Muscle of leg (tissue), 11 donors: Measurements from ENCODE around the gene CDH23. TPM values are rescaled to one million over a fixed set of nuclear protein-coding genes. Genes with fewer than 3 reads are reported as not detected.

ENCODE experiments used
- DNase-seq: peaks from one replicate; pipeline ENCODE4 v3.0.0; 2013
- H3K27ac ChIP-seq: one replicate; pipeline ENCODE4 v1.5.1; 2013; ENCODE audit warnings: mild to moderate bottlenecking, low read length, control low read depth
- H3K27me3 ChIP-seq: one replicate; pipeline ENCODE4 v1.6.1; 2013; ENCODE audit warnings: low read length; ENCODE audit not compliant: control insufficient read depth, insufficient read depth
- H3K36me3 ChIP-seq: one replicate; pipeline ENCODE4 v1.6.1; 2013; ENCODE audit warnings: low read length; ENCODE audit not compliant: control insufficient read depth, insufficient read depth
- H3K4me1 ChIP-seq: one replicate; pipeline ENCODE4 v1.6.1; 2013; ENCODE audit warnings: low read length; ENCODE audit not compliant: control insufficient read depth, insufficient read depth
- H3K4me3 ChIP-seq: one replicate; pipeline ENCODE4 v1.5.1; 2013; ENCODE audit warnings: low read length, control low read depth
- H3K9me3 ChIP-seq: replicated peaks from 2 replicates; pipeline ENCODE4 v1.6.1; 2013; ENCODE audit warnings: low read depth, low read length; ENCODE audit not compliant: control insufficient read depth
- WGBS: methylation state at CpG from one replicate; pipeline ENCODE4 v1.1.5; 2013; ENCODE audit warnings: missing lambda C conversion rate; ENCODE audit not compliant: insufficient coverage; 5-methylcytosine and 5-hydroxymethylcytosine counted together
- polyA plus RNA-seq, 8 donors: library from polyadenylated mRNA; unstranded; fragments of 120-200 nt; gene quantifications; one replicate each; pipeline versions ENCODE4 v1.2.1 to v1.2.3, GENCODE V29; 2013; ENCODE audit warnings: inconsistent platforms in 1 of 8, low replicate concordance in 1 of 8; ENCODE audit not compliant: insufficient read length in 8 of 8, insufficient read depth in 1 of 8
- total RNA-seq: library from RNA; stranded (reverse); fragments of 120-200 nt; gene quantifications from one replicate; pipeline ENCODE4 v1.2.4, GENCODE V29; 2013

Gene CDH23
- total and polyA plus RNA-seq, 9 donors = 3.4 to 5.7 (median 4.9) TPM

- H3K4me1 ChIP-seq = peaks cover 6% of the 10 kb centered on the region
- whole genome bisulfite sequencing = 71% methylated on average over 1 of the region's 5 CpGs
- H3K9me3 ChIP-seq = no peaks in the 10 kb centered on the region
- no peak for DNase-seq
- no peak overlapping the region for H3K4me3 ChIP-seq
- H3K36me3 ChIP-seq = no peaks in the 10 kb centered on the region
- H3K27ac ChIP-seq = no peak overlapping the region
- peaks cover 23% of the 10 kb centered on the region for H3K27me3 ChIP-seq
Observed at GRCh38 chr10:71391701-71392100, 5.0 kb upstream of the CDH23 start.

GRCh38 chr10:71392292-71392691 is 4.4 kb upstream of the CDH23 start:
- 42% methylated on average over 1 of the region's 1 CpG for WGBS
- H3K4me1 ChIP-seq = peaks cover 6% of the 10 kb centered on the region
- H3K9me3 ChIP-seq = no peaks in the 10 kb centered on the region
- DNase-seq = no peak
- peaks cover 25% of the 10 kb centered on the region for H3K27me3 ChIP-seq
- no peaks in the 10 kb centered on the region for H3K36me3 ChIP-seq
- H3K27ac ChIP-seq = no peak overlapping the region
- H3K4me3 ChIP-seq = no peak overlapping the region

GRCh38 chr10:71392791-71393781 is 3.6 kb upstream of the CDH23 start:
- H3K36me3 ChIP-seq = no peaks in the 10 kb centered on the region

GRCh38 chr10:71393841-71394475 is 2.8 kb upstream of the CDH23 start:
- Histone ChIP-seq H3K27ac (no peak overlapping the region), H3K4me1 (peaks cover 21% of the 10 kb centered on the region), H3K4me3 (no peak overlapping the region), H3K9me3 (no peaks in the 10 kb centered on the region), H3K27me3 (peaks cover 39% of the 10 kb centered on the region), H3K36me3 (no peaks in the 10 kb centered on the region)
- DNase-seq = no peak
- WGBS = 92% methylated on average over 5 of the region's 8 CpGs

More at GRCh38 chr10:71392791-71393781, 3.6 kb upstream of the CDH23 start:
- Histone ChIP-seq H3K4me1 (peaks cover 14% of the 10 kb centered on the region), H3K27ac (no peak overlapping the region), H3K9me3 (no peaks in the 10 kb centered on the region), H3K27me3 (peaks cover 33% of the 10 kb centered on the region), H3K4me3 (no peak overlapping the region)
- DNase-seq = no peak
- WGBS = 73% methylated on average over 12 of the region's 16 CpGs

GRCh38 chr10:71394926-71395562 is 1.7 kb upstream of the CDH23 start:
- 77% methylated on average over 9 of the region's 11 CpGs for WGBS
- peaks cover 49% of the 10 kb centered on the region for H3K27me3 ChIP-seq
- H3K27ac ChIP-seq = no peak overlapping the region
- DNase-seq = no peak
- no peaks in the 10 kb centered on the region for H3K36me3 ChIP-seq
- no peaks in the 10 kb centered on the region for H3K9me3 ChIP-seq
- H3K4me1 ChIP-seq = peaks cover 21% of the 10 kb centered on the region
- H3K4me3 ChIP-seq = no peak overlapping the region

- H3K9me3 ChIP-seq = no peaks in the 10 kb centered on the region
Observed at GRCh38 chr10:71395621-71396020, 1.1 kb upstream of the CDH23 start.

GRCh38 chr10:71396084-71396710 is 523 bp upstream of the CDH23 start:
- H3K27ac ChIP-seq = no peak overlapping the region
- H3K36me3 ChIP-seq = no peaks in the 10 kb centered on the region
- H3K27me3 ChIP-seq = peaks cover 52% of the 10 kb centered on the region
- peak; percentile 82 for DNase-seq
- peak overlapping the region; percentile 43 for H3K4me3 ChIP-seq
- 12% methylated on average over 43 of the region's 46 CpGs for WGBS
- peaks cover 17% of the 10 kb centered on the region for H3K4me1 ChIP-seq
- no peaks in the 10 kb centered on the region for H3K9me3 ChIP-seq

More at GRCh38 chr10:71395621-71396020, 1.1 kb upstream of the CDH23 start:
- Histone ChIP-seq H3K4me1 (peaks cover 18% of the 10 kb centered on the region), H3K36me3 (no peaks in the 10 kb centered on the region), H3K4me3 (no peak overlapping the region), H3K27me3 (peaks cover 54% of the 10 kb centered on the region), H3K27ac (no peak overlapping the region)
- no peak for DNase-seq
- no CpG with 5 or more reads among the region's 4 CpGs for WGBS

- Histone ChIP-seq H3K27me3 (peaks cover 43% of the 10 kb centered on the region), H3K36me3 (no peaks in the 10 kb centered on the region), H3K9me3 (no peaks in the 10 kb centered on the region), H3K27ac (no peak overlapping the region), H3K4me1 (peaks cover 17% of the 10 kb centered on the region), H3K4me3 (peak overlapping the region; percentile 36)
- DNase-seq = peak; percentile 16
- under 1% methylated on average over 68 of the region's 82 CpGs for WGBS
Observed at GRCh38 chr10:71397296-71398212, 834 bp downstream of the CDH23 start.

- Histone ChIP-seq H3K36me3 (no peaks in the 10 kb centered on the region), H3K27me3 (peaks cover 36% of the 10 kb centered on the region), H3K27ac (no peak overlapping the region), H3K4me1 (peaks cover 17% of the 10 kb centered on the region), H3K9me3 (no peaks in the 10 kb centered on the region), H3K4me3 (no peak overlapping the region)
- WGBS = 67% methylated on average over 3 of the region's 4 CpGs
- no peak for DNase-seq
Observed at GRCh38 chr10:71398976-71399375, 2.3 kb downstream of the CDH23 start.
